ENCODE data around the gene ITGA1. TPM values are rescaled to one million over a fixed set of nuclear protein-coding genes. Genes with fewer than 3 reads are reported as not detected.

Gene ITGA1
- total RNA-seq, 4 donors from 2014 or later: 41.8 to 94.0 (median 69.6) TPM

GRCh38 chr5:52854301-52854700, 66.6 kb downstream of the ITGA1 start:
- H3K4me1 ChIP-seq: peaks cover 0 to 10% of the 10 kb centered on the region in 2 donors
- TF ChIP-seq CTCF (IDR thresholded peaks at IDR 0.05) (no peak), POLR2A (IDR thresholded peaks at IDR 0.05) (no peak)
- H3K27ac ChIP-seq: peak overlapping the region; percentile 50 to 80
- no peak overlapping the region for H3K4me3 ChIP-seq
- no peaks in the 10 kb centered on the region for H3K27me3 ChIP-seq
- H3K36me3 ChIP-seq: no peaks in the 10 kb centered on the region
- intact Hi-C loops (cut with DNase I; ENCODE audit: low total_unique reads): no loop called here
- no peak for DNase-seq
- no peaks in the 10 kb centered on the region for H3K9me3 ChIP-seq

DNA sequence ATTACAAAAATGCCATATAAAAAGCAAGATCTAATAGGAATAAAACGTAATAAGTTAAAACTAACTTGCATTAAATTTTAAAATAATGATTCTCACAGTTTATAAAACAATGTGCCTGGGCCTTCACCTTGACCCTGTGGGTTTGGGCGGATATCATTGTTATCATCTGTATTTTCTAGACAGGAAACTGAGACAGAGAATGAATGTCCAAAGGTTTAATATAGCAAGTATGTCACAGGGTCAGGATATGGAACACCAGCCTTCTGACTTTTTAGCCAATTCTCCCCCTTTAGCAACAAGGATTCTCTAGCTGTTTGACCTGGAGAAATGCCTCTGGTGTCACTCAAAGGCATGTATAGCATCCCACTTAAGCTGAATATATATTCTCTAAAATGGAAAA, 67.2 kb downstream of the ITGA1 start:
- Histone ChIP-seq H3K9me3 (no peaks in the 10 kb centered on the region), H3K4me3 (no peak overlapping the region), H3K36me3 (no peaks in the 10 kb centered on the region), H3K27ac (peak overlapping the region in 1 of 2 donors; percentile 80), H3K27me3 (no peaks in the 10 kb centered on the region), H3K4me1 (peaks cover 0 to 10% of the 10 kb centered on the region in 2 donors)
- DNase-seq: no peak
- no peak for TF ChIP-seq CTCF (IDR thresholded peaks at IDR 0.05)
- TF ChIP-seq POLR2A (IDR thresholded peaks at IDR 0.05): no peak
- intact Hi-C loops (cut with DNase I; ENCODE audit: low total_unique reads): no loop called here

GRCh38 chr5:52856564-52856963, 68.8 kb downstream of the ITGA1 start:
- TF ChIP-seq CTCF (IDR thresholded peaks at IDR 0.05): no peak
- TF ChIP-seq POLR2A (IDR thresholded peaks at IDR 0.05): no peak
- H3K27me3 ChIP-seq: no peaks in the 10 kb centered on the region
- DNase-seq: no peak
- no peaks in the 10 kb centered on the region for H3K9me3 ChIP-seq
- no peak overlapping the region for H3K4me3 ChIP-seq
- intact Hi-C loops (cut with DNase I; ENCODE audit: low total_unique reads): no loop called here
- H3K27ac ChIP-seq: no peak overlapping the region
- peaks cover 4 to 10% of the 10 kb centered on the region in 2 donors for H3K4me1 ChIP-seq
- no peaks in the 10 kb centered on the region for H3K36me3 ChIP-seq

GRCh38 chr5:52859628-52860027, 71.9 kb downstream of the ITGA1 start:
- DNase-seq: no peak
- no peak overlapping the region for H3K27ac ChIP-seq
- intact Hi-C loops (cut with DNase I; ENCODE audit: low total_unique reads): no loop called here
- H3K4me1 ChIP-seq: peaks cover 1 to 4% of the 10 kb centered on the region in 2 donors
- peaks cover 0 to 3% of the 10 kb centered on the region in 2 donors for H3K9me3 ChIP-seq
- H3K4me3 ChIP-seq: no peak overlapping the region
- TF ChIP-seq POLR2A (IDR thresholded peaks at IDR 0.05) (no peak), CTCF (IDR thresholded peaks at IDR 0.05) (no peak)
- no peaks in the 10 kb centered on the region for H3K36me3 ChIP-seq
- H3K27me3 ChIP-seq: no peaks in the 10 kb centered on the region

DNA sequence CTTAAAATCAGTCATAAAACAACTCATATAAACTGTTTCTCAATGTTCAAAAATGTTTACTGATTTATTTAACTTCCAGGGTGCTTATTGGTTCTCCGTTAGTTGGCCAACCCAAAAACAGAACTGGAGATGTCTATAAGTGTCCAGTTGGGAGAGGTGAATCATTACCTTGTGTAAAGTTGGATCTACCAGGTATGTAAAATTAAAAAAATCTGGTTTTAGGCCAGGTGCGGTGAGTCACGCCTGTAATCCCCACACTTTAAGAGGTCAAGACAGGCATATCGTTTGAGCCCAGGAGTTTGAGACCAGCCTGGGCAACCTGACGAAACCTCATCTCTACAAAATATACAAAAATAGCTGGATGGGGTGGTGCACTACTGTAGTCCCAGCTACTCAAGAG, 73.7 kb downstream of the ITGA1 start:
- H3K27me3 ChIP-seq: no peaks in the 10 kb centered on the region
- TF ChIP-seq POLR2A (IDR thresholded peaks at IDR 0.05) (no peak), CTCF (IDR thresholded peaks at IDR 0.05) (no peak)
- H3K27ac ChIP-seq: no peak overlapping the region
- no peak for DNase-seq
- H3K4me3 ChIP-seq: no peak overlapping the region
- peaks cover 0 to 4% of the 10 kb centered on the region in 2 donors for H3K4me1 ChIP-seq
- peaks cover 0 to 3% of the 10 kb centered on the region in 2 donors for H3K9me3 ChIP-seq
- intact Hi-C loops (cut with DNase I; ENCODE audit: low total_unique reads): no loop called here
- H3K36me3 ChIP-seq: no peaks in the 10 kb centered on the region
